DND-41 (cell line): Measurements from ENCODE around the gene KCNT1.

Experiments
- EZH2 ChIP-seq: IDR thresholded peaks from 3 replicates; pipeline ENCODE4 v1.6.1; 2012; ENCODE audit warnings: borderline replicate concordance, low read depth, mild to moderate bottlenecking, moderate library complexity, low read length, inconsistent platforms; ENCODE audit not compliant: severe bottlenecking
- TF ChIP-seq, protein P1 (sequence below): IDR thresholded peaks from 2 replicates; pipeline ENCODE4 v1.5.1; 2012; ENCODE audit warnings: borderline replicate concordance, low read length, moderate library complexity, mild to moderate bottlenecking; ENCODE audit not compliant: poor library complexity, severe bottlenecking; ENCODE audit errors: extremely low read depth

DNA sequence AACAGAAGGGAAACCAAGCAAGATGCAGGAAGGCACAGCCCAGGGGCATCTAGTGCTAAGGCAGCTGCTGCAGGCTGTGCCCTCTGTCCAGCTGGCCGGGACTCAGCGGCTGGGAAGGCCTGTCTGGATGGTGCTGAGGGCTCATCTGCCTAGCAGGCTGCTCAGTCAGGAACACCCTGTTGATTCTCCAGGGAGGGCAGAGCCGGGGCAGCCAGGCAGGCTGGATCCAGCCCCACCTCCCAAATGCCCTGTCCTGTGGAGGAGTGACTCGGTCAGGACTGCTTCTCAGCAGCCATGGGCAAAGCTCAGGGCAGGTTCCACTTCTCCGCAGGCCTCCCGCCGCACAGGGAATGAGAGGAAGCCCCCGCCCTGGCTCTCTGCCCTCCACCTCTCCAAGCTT lies 46.7 kb upstream of the KCNT1 start:
- TF ChIP-seq, protein P1, sequence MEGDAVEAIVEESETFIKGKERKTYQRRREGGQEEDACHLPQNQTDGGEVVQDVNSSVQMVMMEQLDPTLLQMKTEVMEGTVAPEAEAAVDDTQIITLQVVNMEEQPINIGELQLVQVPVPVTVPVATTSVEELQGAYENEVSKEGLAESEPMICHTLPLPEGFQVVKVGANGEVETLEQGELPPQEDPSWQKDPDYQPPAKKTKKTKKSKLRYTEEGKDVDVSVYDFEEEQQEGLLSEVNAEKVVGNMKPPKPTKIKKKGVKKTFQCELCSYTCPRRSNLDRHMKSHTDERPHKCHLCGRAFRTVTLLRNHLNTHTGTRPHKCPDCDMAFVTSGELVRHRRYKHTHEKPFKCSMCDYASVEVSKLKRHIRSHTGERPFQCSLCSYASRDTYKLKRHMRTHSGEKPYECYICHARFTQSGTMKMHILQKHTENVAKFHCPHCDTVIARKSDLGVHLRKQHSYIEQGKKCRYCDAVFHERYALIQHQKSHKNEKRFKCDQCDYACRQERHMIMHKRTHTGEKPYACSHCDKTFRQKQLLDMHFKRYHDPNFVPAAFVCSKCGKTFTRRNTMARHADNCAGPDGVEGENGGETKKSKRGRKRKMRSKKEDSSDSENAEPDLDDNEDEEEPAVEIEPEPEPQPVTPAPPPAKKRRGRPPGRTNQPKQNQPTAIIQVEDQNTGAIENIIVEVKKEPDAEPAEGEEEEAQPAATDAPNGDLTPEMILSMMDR: no peak
- TF ChIP-seq EZH2: no peak
